ENCODE results near the gene CRB3.
"Not testable (repeated sequence)": the region's sequence is repeated elsewhere in the genome, so short reads cannot be mapped to it uniquely, and the experiment has no call there.

Gene CRB3

GRCh38 chr19:6464070-6464873 is at the start of gene CRB3:
Gene CRB3, plus strand, starts transcription at chr19:6464271. Its CDS starts 431 bp downstream, at chr19:6464702.
- DNase-seq (ENCODE audit: low spot score): no peak

DNA sequence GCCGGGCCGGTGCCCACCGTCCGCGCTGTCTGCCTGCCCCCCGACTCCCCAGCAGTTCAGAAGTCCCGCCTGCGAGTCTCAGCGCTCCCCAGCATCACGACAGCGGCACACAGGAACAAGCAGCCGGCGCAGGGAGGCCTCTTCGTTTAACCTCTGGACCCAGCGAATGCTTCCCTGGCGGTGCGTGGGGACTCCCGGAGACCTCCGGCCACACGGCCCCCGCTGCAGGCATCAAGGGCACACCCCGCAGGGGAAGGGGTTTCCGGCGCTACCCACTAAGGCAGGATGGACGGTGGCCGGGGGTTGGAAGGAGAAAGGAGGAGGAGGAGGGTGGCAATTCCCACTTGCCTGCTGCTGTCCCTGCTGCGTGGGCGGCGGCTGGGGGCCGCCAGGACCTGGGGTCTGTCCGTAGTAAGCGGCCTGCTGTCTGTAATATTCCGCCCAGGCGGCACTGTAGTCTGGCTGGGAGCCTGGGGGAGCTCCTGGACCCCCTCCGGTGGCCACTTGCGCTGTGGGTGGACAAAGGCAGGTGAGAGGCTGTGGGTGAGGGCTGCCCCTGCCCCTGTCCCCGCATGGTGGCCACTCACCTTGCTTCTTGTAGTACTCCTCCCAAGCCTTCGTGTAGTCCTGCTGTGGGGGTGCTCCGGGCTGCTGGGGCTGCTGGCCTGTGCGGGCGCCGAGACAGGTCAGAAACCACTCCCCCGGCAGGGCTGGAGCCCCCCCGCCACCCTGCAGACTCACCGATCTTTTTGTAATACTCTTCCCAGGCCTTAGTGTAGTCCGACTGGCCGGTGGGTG is 49.1 kb upstream of the CRB3 start:
- no peak for DNase-seq (ENCODE audit: low spot score)

DNA sequence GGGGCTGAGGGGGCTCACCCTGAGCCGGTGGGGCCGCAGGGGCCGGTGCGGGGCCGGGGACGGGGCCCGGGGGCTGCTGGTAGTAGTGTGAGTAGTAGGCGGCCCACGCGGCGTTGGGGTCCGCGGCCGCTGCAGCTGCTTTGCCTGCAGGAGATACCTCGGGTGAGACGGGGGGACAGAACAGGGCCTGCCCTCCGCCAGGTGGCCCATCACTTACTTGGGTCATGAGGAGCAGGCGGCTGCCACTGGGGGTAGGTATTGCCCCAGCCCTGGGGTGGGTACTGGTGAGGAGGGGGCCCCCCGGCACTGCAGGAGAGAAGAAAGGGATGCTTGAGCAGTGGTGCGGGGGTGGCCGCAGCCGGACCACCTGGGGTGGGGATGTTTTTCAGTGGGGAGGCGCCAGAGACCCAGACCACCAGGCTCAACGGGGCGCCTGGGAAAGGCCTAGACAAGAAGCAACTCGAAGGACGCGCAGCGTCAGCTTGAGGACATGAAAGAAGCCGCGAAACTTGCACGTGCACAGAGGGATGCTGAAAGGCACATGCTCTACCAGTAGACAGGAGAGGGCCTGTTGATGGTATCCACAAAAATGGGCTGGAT is 48.4 kb upstream of the CRB3 start:
- no peak for DNase-seq (ENCODE audit: low spot score)

- DNase-seq (ENCODE audit: low spot score): no peak
Measured at GRCh38 chr19:6416658-6417405, 47.2 kb upstream of the CRB3 start.

- DNase-seq (ENCODE audit: low spot score): no peak
Measured at GRCh38 chr19:6417713-6418561, 46.1 kb upstream of the CRB3 start.

DNA sequence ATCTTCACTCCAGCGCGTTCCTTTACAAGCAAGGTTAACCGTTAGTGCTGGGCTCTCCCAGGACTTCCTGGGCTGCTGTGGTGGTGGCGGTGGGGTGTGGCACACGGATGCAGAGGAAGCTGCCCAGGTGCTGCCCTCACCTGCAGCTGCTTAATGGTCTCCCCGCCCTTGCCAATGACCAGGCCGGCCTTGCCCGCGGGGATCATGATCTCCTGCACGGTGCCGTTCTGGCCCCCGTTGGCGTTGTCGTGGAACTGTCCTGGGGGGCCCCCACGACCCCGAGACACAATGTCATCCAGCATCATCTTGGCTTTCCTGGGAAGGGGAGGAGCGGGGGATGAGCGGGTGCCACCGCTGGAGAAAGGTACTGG is 45.5 kb upstream of the CRB3 start:
- no peak for DNase-seq (ENCODE audit: low spot score)

GRCh38 chr19:6421075-6422014 is 42.7 kb upstream of the CRB3 start:
- DNase-seq (ENCODE audit: low spot score): no peak

DNA sequence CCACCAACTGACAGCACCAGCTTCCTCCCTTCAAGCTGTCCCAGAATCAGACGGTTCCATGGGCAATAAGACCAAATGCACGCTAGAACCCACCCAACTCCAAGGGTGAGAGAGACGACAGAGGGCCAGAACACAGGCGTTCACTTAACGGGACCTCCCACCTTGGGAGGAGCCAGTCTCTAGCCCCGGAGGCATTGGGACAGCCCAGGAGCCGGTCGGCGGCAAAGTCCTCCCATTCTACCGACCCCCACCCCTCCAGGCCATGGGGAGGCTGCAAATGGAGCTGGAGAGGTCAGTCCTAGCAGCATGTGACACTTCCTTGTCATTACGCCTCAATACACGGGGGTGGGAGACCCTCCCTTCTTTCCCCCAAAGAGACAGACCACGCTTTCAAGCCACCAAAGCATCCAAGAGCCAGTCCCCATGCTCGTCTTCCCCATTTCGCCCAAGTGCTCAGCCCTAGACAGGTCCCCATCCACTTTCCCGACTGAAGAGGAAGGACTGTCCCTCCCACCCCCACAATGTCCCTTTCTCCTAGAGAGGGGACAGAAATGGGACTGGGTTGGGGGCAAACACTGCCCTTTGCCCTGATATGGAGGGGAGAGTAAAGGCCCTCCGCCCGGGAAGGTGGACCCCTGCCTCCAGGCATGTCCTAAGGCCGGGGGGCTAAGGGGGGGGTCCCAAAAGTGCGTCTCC is 40.4 kb upstream of the CRB3 start:
- peak; percentile 51 for DNase-seq (ENCODE audit: low spot score)

- DNase-seq (ENCODE audit: low spot score): no peak
Measured at GRCh38 chr19:6424195-6424938, 39.7 kb upstream of the CRB3 start, which contains the start of gene KHSRP. Gene KHSRP, minus strand, starts transcription at chr19:6424811. Its CDS starts 110 bp downstream, at chr19:6424701.

GRCh38 chr19:6424939-6425731 is 38.9 kb upstream of the CRB3 start:
- peak; percentile 100 for DNase-seq (ENCODE audit: low spot score)

DNA sequence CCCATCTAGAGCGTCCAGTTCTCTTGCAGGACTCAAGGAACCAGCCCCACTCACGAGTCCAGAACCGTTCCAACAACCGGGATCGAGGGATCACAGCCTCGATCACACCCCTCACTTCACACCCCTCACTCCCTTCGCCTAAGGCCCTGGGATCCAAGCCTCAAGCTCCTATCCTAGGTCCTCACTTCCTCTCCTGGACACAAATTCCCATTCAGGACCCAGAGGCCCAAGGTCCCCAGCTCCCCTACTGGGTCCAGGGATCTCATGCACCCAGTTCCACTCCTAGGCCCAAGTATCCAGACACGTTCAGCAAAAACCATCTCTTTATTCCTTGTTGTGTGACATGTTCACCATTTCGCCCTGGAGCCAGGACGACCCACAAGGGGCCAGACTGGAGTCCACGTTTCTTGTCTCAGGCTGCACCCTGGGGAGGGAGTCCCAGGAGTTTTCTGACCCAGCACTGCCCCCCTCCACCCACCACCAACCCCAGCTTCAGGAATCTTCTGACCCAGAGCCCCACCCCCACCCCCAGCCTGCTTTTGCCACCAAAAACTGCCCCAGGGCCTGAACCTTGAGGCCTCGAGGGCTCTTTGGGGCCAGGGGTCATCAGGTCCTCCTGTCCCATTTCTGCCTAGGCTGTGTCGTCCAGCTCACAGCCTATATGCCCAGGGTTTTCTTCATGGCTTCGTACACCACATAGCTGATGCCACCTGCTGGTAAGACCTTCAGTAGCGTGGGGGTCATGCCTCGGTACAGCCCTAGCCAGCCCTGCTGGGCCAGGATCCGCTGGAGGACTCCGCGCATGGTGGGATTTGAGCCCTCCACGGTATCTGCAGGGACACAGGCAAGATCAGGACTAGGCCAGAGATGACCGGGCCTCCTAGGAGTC is 38.1 kb upstream of the CRB3 start:
- no peak for DNase-seq (ENCODE audit: low spot score)

DNA sequence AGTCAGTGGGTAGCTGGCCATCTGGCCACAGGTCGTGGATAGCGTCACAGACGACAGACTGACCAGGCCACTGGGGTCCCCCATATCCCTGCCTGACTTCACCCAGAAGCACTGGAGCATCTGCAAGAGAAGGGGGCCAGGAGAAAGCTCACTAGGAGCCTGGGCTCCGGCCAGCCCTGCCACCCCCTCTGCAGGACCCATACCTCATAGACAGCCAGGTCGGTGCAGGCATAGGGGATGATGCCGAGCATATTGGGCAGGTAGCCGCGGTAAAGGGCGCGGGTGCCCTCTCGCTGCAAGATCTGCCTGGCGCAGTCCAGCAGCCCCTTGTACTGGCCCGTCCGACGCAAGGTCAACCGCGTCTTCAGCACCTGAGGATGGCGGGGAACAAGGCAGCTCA is 36.9 kb upstream of the CRB3 start:
- no peak for DNase-seq (ENCODE audit: low spot score)

GRCh38 chr19:6428692-6429418 is 35.2 kb upstream of the CRB3 start:
- DNase-seq (ENCODE audit: low spot score): not testable (repeated sequence)

DNA sequence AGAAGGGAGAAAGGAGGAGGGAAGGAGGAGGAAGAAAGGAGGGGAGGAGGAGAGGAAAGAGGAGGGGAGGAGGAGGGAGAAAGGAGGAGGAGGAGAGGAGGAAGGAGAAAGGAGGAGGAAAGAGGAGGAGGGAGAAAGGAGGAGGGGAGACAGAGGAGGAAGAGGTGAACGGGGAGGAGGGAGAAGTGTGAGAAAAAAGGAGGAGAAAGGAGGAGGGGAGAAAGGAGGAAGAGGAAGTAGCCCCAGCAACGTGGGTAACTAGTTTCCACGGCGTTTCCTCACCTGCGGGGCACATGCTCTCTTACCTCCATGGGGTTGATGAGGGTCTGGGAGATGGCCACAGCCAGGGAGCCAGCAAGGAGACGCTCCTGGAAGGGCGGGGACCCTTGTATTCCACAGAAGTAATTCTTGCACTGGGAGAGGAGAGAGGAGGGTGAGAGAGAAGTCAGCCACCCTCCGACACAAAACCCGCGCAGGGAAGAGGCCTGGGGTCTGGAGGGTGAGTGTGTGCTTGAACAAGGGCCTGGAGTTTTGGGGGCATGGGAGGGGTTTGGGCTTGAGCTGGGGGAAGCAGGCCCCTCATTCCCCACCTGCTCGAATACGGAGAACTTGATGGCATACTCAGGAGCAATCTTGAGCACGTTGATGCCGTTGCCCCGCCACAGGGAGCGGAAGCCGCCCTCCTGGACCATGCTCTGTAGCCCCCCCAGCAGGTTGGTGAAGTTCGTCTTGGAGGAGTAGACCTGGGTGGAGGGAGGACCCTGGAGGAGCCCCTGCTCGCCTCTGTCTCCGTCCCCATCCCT is 34.5 kb upstream of the CRB3 start:
- no peak for DNase-seq (ENCODE audit: low spot score)

GRCh38 chr19:6431891-6432290 is 32.2 kb upstream of the CRB3 start:
- no peak for DNase-seq (ENCODE audit: low spot score)

Data from activated CD4-positive, alpha-beta T cell treated with anti-CD3 and anti-CD28 coated beads, Interleukin-2, Interleukin-4, amounts not matched to agents 100 ng/mL and 50 ng/mL, durations not matched to agents 16 hours and 8 hours (primary cell).